Ecto neural progenitor cell (in vitro differentiated cells): ENCODE data around the gene DNAJB5.
"Not testable (repeated sequence)": the region's sequence is repeated elsewhere in the genome, so short reads cannot be mapped to it uniquely, and the experiment has no call there.

Experiments used
- DNase-seq: peaks from one replicate; pipeline ENCODE4 v3.0.0-alpha.2; 2018; ENCODE audit warnings: low spot score

DNAJB5 gene

DNA sequence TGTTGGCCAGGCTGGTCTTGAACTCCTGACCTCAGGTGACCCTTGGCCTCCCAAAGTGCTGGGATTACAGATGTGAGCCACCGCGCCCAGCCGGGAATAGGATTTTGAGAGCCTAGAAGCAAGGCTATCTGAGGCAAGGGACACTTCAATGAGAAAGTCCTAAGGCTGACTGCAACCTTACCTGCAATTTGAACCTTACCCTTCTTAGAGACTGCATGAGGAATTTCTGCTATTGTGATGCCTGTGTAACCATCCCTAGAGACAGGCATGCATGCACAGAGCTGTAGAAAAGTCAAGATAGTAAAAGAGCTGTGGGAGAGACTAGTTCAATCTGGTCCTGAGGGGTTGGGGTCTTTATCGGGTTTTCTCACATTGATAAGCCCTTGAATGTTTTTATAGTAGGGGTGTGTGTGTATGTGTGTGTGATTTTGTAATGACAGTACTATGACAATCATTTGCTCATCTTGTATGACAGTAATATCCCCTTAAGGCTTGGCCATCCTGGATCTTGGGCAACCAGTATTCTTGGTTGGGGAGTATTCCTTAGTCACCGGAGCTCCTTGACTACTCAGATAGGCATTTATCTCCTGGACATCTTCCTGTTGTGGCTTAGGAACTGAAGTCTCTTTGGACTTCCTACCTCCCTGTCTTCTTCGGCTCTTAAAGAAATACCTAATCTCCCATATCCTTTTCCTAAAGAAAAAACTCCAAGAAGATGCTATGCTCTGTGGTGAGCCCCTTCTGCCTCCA is 11.2 kb downstream of the DNAJB5 start:
- DNase-seq: no peak

DNA sequence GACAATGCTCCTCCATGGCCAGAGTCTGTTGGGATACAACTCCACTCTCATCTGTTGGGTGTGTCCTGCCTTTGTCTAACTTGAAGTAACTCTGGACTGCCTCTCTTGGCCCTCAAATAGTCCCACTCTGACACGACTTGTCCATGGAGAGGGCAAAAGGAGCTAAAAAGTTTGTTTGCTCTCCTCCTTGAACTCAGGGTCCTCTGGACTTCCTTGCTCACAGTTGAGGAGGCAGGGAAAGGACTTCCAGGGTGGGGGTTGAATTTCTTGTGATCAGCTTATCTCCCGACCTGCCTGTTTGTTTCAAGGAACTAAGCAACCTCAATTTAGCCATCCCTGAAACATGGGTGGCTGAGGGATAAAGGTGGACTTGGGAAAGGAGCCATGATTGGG is 11.7 kb downstream of the DNAJB5 start:
- DNase-seq: no peak

- no peak for DNase-seq
Observed at GRCh38 chr9:35001803-35002502, 12.4 kb downstream of the DNAJB5 start.

DNA sequence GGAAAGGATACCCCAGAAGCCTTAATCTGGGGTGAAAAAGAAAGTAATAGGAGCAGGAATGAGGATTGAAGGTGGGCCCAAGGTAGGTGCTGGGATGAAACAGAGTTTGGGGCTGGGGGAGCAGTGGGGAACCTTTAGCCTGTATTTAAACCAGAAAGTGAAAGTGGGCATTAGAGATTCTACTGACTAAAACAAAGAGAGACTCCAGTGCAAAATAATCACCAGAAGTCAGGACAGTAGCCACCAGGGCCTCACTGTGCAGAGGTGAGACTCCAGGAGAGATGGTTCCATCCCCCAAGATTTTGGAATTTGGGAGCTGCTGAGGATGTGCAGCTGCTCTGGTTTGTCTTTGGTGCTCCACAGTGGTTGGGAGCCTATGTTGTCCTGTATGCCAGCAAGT is 13.1 kb downstream of the DNAJB5 start:
- no peak for DNase-seq

DNA sequence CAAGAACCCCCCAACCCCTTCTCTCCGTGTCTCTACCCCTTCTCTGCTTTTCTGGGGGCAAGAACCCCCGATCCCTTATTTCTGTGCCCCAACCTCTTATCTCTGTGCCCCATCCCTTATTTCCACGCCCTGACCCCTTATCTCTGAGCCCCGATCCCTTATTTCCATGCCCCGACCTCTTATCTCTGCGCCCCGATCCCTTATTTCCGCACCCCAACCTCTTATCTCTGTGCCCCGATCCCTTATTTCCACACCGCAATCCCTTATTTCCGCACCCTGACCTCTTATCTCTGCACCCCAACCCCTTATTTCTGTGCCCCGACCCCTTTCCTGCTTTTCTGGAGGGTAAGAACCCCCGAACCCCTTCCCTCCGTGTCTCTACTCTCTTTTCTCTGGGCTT is 14.8 kb downstream of the DNAJB5 start:
- not testable (repeated sequence) for DNase-seq

- DNase-seq: no peak
Observed at GRCh38 chr9:35010351-35010958, 20.9 kb downstream of the DNAJB5 start.

DNA sequence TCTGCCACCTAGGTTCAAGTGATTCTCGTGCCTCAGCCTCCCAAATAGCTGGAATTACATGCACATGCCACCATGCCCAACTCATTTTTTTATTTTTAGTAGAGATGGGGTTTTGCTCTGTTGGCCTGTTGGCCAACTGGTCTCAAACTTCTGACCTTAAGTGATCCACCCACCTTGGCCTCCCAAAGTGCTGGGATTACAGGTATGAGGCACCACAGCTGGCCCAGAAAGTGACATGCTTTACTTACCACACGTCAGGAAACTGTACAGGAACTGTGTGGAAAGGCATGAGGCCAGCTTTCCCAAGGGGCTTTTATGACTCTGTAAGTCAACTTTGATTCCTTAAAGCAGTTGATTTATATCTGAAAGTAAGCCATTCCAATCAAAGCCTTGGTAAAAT is 25.0 kb downstream of the DNAJB5 start:
- DNase-seq: no peak

DNA sequence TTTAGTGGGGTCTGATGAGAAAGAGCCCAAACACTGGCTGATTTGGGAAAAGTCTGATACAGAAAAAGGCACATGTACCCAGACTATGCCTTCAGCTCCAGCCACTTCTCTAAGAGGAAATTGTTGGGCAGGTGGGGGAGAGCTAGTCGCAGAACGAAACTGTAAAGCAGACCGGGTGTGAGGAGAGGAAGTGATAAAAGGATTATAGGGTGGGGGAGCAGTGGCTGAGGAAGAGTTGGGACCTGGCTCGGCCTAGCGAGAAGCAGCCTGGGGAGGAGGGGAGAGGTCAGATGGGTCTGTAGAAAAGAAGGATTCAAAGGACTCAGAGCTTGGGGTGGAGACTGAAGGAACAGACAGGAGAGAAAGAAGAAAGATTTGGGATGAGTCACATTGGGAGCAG is 33.9 kb downstream of the DNAJB5 start:
- DNase-seq: not testable (repeated sequence)

DNA sequence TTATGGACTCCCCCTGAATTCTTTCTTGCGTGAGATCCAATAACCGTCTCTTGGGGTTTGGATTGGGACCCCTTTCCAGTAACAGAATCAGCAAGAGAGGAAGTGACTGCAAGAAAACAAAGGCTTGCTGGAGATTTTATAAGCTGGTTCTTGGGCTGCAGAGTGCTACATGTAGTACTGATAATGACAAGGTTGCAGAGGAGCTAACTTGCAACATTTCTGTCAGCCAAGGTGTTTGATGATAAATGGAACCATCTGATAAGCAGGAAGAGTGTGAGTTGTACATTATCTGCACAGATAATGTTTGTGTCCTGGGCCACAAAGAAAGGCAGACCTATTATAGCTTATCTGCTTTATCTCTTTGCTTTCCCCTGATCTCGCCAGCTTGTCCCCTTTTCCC is 37.1 kb downstream of the DNAJB5 start:
- no peak for DNase-seq

GRCh38 chr9:35027374-35027773 is 37.8 kb downstream of the DNAJB5 start:
- DNase-seq: no peak

DNA sequence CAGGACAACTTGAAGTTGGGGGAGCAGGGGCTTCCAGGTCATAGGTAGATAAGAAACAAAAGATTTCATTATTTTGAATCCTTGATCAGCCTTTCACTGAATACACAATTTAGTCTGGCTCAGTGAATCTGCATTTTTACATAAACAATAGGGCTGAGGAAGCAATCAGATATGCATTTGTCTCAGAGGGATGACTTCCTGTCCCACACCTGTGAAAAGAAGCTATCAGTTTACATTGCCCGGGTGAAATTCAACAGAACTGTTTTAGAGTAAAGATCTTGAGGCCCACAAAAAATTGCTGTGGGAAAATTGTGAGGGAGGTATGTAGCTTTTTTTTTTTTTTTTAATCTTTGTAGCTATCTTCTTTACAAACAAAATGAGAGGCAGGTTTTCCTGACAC is 38.3 kb downstream of the DNAJB5 start:
- no peak for DNase-seq

- no peak for DNase-seq
Observed at GRCh38 chr9:35028341-35028740, 38.8 kb downstream of the DNAJB5 start.

GRCh38 chr9:35029241-35029640 is 39.7 kb downstream of the DNAJB5 start:
- no peak for DNase-seq

DNA sequence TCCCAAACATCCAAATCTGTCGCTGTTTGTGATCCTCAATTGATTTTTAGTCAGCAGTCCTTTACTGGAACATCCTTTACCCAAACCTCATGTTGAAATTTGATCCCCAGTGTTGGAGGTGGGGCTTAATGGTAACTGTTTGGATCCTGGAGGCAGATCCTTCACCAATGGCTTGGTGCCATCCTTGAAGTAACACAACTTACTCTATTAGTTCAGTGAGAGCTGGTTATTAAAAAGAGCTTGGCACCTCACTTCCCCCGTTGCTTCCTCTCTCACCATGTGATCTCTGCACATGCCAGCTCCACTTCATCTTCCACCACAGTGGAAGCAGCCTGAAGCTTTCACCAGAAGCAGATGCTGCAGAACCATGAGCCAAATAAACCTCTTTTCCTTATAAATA is 40.3 kb downstream of the DNAJB5 start:
- no peak for DNase-seq

DNA sequence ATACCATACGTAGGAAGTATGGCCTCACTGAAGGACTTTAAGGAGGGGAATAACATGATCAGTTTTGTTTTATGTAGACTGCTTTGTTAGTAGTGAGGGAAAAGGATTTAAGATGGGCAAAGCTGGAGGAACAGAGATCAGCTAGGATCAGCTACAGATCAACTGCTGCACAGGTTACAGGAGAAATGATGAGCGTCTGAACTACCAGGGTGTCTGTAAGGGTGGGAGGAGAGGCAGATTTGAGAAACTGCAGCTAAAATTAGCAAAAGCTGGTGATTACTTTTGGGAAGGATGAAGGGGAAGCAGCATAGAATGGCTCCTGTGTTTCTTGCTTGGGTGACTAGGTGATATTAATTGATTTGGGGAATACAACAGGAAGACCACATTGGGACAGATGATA is 43.6 kb downstream of the DNAJB5 start:
- DNase-seq: no peak

- no peak for DNase-seq
Observed at GRCh38 chr9:35035851-35036701, 46.5 kb downstream of the DNAJB5 start.

- DNase-seq: no peak
Observed at GRCh38 chr9:35042081-35042604, 52.6 kb downstream of the DNAJB5 start.

GRCh38 chr9:35042891-35043545 is 53.5 kb downstream of the DNAJB5 start:
- DNase-seq: no peak

DNA sequence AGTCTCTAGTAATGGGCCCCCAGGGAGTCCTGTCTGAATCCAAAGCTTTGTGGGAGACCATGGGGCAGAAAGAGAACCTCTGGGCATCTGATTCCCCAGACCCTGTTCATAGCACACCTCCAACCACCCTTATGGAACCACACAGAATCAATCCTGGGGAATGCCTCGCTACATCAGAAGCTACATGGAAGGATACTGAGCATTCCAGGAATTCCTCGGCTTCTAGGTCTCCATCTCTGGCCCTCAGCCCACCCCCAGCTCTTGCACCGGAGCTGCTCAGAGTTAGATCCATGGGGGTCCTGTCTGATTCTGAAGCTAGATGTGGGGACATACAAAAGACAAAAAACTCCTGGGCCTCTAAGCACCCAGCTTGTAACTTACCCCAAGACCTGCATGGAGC is 54.5 kb downstream of the DNAJB5 start:
- no peak for DNase-seq
